RWPE2 (cell line): Measurements from ENCODE around the gene FBXL16.

Experiments used
- ATAC-seq: fragments of 200-7000 bp; cut with Tn5 transposase; 3 replicates; pipeline ENCODE4 v1.9.1; 2021; ENCODE audit warnings: low read depth
- DNase-seq: peaks from one replicate; pipeline ENCODE4 v3.0.0-alpha.2; 2020; ENCODE audit warnings: low spot score
- H3K27ac ChIP-seq: fragments of 450-650 bp; 2 replicates; pipeline ENCODE4 v1.5.1; 2017; ENCODE audit warnings: mild to moderate bottlenecking; ENCODE audit not compliant: poor library complexity, severe bottlenecking
- H3K27me3 ChIP-seq: fragments of 250-450 bp; sonication (Bioruptor Pico); 2 replicates; pipeline ENCODE4 v1.5.1; 2021; ENCODE audit warnings: mild to moderate bottlenecking, moderate library complexity; ENCODE audit not compliant: insufficient read depth, poor library complexity, severe bottlenecking
- H3K36me3 ChIP-seq: fragments of 250-450 bp; sonication (Bioruptor Pico); 2 replicates; pipeline ENCODE4 v1.5.1; 2020; ENCODE audit warnings: low read depth, mild to moderate bottlenecking, moderate library complexity
- H3K4me1 ChIP-seq: fragments of 250-450 bp; sonication (Bioruptor Pico); 2 replicates; pipeline ENCODE4 v1.5.1; 2021; ENCODE audit warnings: mild to moderate bottlenecking, moderate library complexity; ENCODE audit not compliant: insufficient read depth, poor library complexity, severe bottlenecking
- H3K4me3 ChIP-seq: fragments of 250-450 bp; sonication (Bioruptor Pico); 2 replicates; pipeline ENCODE4 v1.5.1; 2021; ENCODE audit warnings: mild to moderate bottlenecking, moderate library complexity; ENCODE audit not compliant: severe bottlenecking
- H3K9me3 ChIP-seq: fragments of 250-450 bp; sonication (Bioruptor Pico); 2 replicates; pipeline ENCODE4 v1.5.1; 2021; ENCODE audit warnings: mild to moderate bottlenecking, moderate library complexity; ENCODE audit not compliant: severe bottlenecking
- CTCF ChIP-seq: fragments of 450-650 bp; IDR thresholded peaks from one replicate; pipeline ENCODE4 v1.5.1; 2017; ENCODE audit warnings: mild to moderate bottlenecking, moderate library complexity; ENCODE audit not compliant: poor library complexity, severe bottlenecking

Gene FBXL16

GRCh38 chr16:734208-734980, 28.8 kb upstream of the FBXL16 start:
- Histone ChIP-seq H3K4me3 (no peak overlapping the region), H3K27ac (no peak overlapping the region), H3K9me3 (no peaks in the 10 kb centered on the region), H3K36me3 (peaks cover 34% of the 10 kb centered on the region), H3K4me1 (no peaks in the 10 kb centered on the region), H3K27me3 (no peaks in the 10 kb centered on the region)
- ATAC-seq (no peak), DNase-seq (peak; percentile 66)
- TF ChIP-seq CTCF: no peak

- no peak for ATAC-seq
- H3K4me3 ChIP-seq: no peak overlapping the region
These were observed 28.0 kb upstream of the FBXL16 start for GRCh38 chr16:733382-734207.

GRCh38 chr16:732936-733335, 27.3 kb upstream of the FBXL16 start:
- TF ChIP-seq CTCF: peak; percentile 20
- H3K4me3 ChIP-seq: no peak overlapping the region
- no peaks in the 10 kb centered on the region for H3K27me3 ChIP-seq
- no peaks in the 10 kb centered on the region for H3K9me3 ChIP-seq
- no peak overlapping the region for H3K27ac ChIP-seq
- ATAC-seq (no peak), DNase-seq (no peak)
- no peaks in the 10 kb centered on the region for H3K4me1 ChIP-seq
- H3K36me3 ChIP-seq: peaks cover 29% of the 10 kb centered on the region

More at GRCh38 chr16:733382-734207, 28.0 kb upstream of the FBXL16 start:
- Histone ChIP-seq H3K27ac (no peak overlapping the region), H3K27me3 (no peaks in the 10 kb centered on the region), H3K4me1 (no peaks in the 10 kb centered on the region), H3K9me3 (no peaks in the 10 kb centered on the region), H3K36me3 (peaks cover 31% of the 10 kb centered on the region)
- peak; percentile 68 for DNase-seq
- no peak for TF ChIP-seq CTCF

- no peaks in the 10 kb centered on the region for H3K9me3 ChIP-seq
- H3K4me1 ChIP-seq: no peaks in the 10 kb centered on the region
- H3K27me3 ChIP-seq: no peaks in the 10 kb centered on the region
- no peak for TF ChIP-seq CTCF
- peaks cover 26% of the 10 kb centered on the region for H3K36me3 ChIP-seq
- DNase-seq (no peak), ATAC-seq (no peak)
- no peak overlapping the region for H3K27ac ChIP-seq
- no peak overlapping the region for H3K4me3 ChIP-seq
These were observed 26.7 kb upstream of the FBXL16 start for GRCh38 chr16:732332-732731.
